ENCODE measurements around the gene WDFY2.

The WDFY2 gene

GRCh38 chr13:51805313-51805712, 221.1 kb downstream of the WDFY2 start:
- TF ChIP-seq CTCF (IDR thresholded peaks at IDR 0.05; ENCODE audit: low read depth, low read length) = no peak
- no peak overlapping the region for H3K4me3 ChIP-seq (ENCODE audit: low read depth, low read length)
- no peak for DNase-seq (ENCODE audit: low read depth, low spot score)
- in situ Hi-C loops (cut with HindIII; ENCODE audit: low sequenced_read_pairs) = no loop called here

- H3K4me3 ChIP-seq (ENCODE audit: low read depth, low read length) = no peak overlapping the region
- TF ChIP-seq CTCF (IDR thresholded peaks at IDR 0.05; ENCODE audit: low read depth, low read length) = no peak
- in situ Hi-C loops (cut with HindIII; ENCODE audit: low sequenced_read_pairs) = no loop called here
- DNase-seq (ENCODE audit: low read depth, low spot score) = no peak
Observed at GRCh38 chr13:51805925-51806324, 221.7 kb downstream of the WDFY2 start.

- H3K4me3 ChIP-seq (ENCODE audit: low read depth, low read length) = no peak overlapping the region
- DNase-seq (ENCODE audit: low read depth, low spot score) = peak; percentile 30
- in situ Hi-C loops (cut with HindIII; ENCODE audit: low sequenced_read_pairs) = no loop called here
- no peak for TF ChIP-seq CTCF (IDR thresholded peaks at IDR 0.05; ENCODE audit: low read depth, low read length)
Observed at GRCh38 chr13:51806566-51806965, 222.3 kb downstream of the WDFY2 start.

GRCh38 chr13:51807041-51807440, 222.8 kb downstream of the WDFY2 start:
- in situ Hi-C loops (cut with HindIII; ENCODE audit: low sequenced_read_pairs) = no loop called here
- no peak for TF ChIP-seq CTCF (IDR thresholded peaks at IDR 0.05; ENCODE audit: low read depth, low read length)

GRCh38 chr13:51808811-51809210, 224.5 kb downstream of the WDFY2 start:
- DNase-seq (ENCODE audit: low read depth, low spot score) = no peak
- TF ChIP-seq CTCF (IDR thresholded peaks at IDR 0.05; ENCODE audit: low read depth, low read length) = no peak
- H3K4me3 ChIP-seq (ENCODE audit: low read depth, low read length) = no peak overlapping the region
- in situ Hi-C loops (cut with HindIII; ENCODE audit: low sequenced_read_pairs) = no loop called here

More at GRCh38 chr13:51807041-51807440, 222.8 kb downstream of the WDFY2 start:
- no peak overlapping the region for H3K4me3 ChIP-seq (ENCODE audit: low read depth, low read length)
- no peak for DNase-seq (ENCODE audit: low read depth, low spot score)

GRCh38 chr13:51811046-51811445, 226.8 kb downstream of the WDFY2 start:
- no peak for DNase-seq (ENCODE audit: low read depth, low spot score)
- in situ Hi-C loops (cut with HindIII; ENCODE audit: low sequenced_read_pairs) = no loop called here
- no peak overlapping the region for H3K4me3 ChIP-seq (ENCODE audit: low read depth, low read length)
- TF ChIP-seq CTCF (IDR thresholded peaks at IDR 0.05; ENCODE audit: low read depth, low read length) = no peak

GRCh38 chr13:51811920-51812451, 227.7 kb downstream of the WDFY2 start:
- no peak for TF ChIP-seq CTCF (IDR thresholded peaks at IDR 0.05; ENCODE audit: low read depth, low read length)
- H3K4me3 ChIP-seq (ENCODE audit: low read depth, low read length) = no peak overlapping the region
- DNase-seq (ENCODE audit: low read depth, low spot score) = no peak
- in situ Hi-C loops (cut with HindIII; ENCODE audit: low sequenced_read_pairs) = no loop called here
